Measurements from ENCODE around the gene ACKR4. TPM values are rescaled to one million over a fixed set of nuclear protein-coding genes. Genes with fewer than 3 reads are reported as not detected.

ACKR4 gene
- total and polyA plus RNA-seq, 2 of the 8 experiments (the other 6 are each of a cell fraction or from before 2014, with no cell fraction given): not detected

- Histone ChIP-seq H2BK5ac (ENCODE audit: low read depth, low read length) (no peak overlapping the region), H3K36me3 (ENCODE audit: control insufficient read depth in 2 of 4, insufficient read depth in 4 of 4, low read length in 3 of 4) (peaks cover 0 to 10% (median 0%) of the 10 kb centered on the region in 4 experiments; a peak in 1 of 8 replicates), H3K4me1 (replicated peaks in 1 of 4; ENCODE audit: control insufficient read depth in 3 of 4, insufficient read depth in 4 of 4, low read length in 3 of 4) (no peaks in the 10 kb centered on the region; a peak in 1 of 7 replicates), H2BK15ac (ENCODE audit: low read length) (no peak overlapping the region), H4K20me1 (replicated peaks in 1 of 2; ENCODE audit: control insufficient read depth in 1 of 2, insufficient read depth in 2 of 2, low read length in 2 of 2) (no peaks in the 10 kb centered on the region), H3K9ac (replicated peaks in 1 of 4; ENCODE audit: extremely low read depth in 1 of 4, low read depth in 3 of 4, low read length in 3 of 4) (no peak overlapping the region), H3K23me2 (ENCODE audit: low read depth, low read length) (no peaks in the 10 kb centered on the region), H3K4me3 (ENCODE audit: extremely low read depth in 1 of 4, insufficient read depth in 2 of 4, low read depth in 3 of 4, low read length in 4 of 4) (no peak overlapping the region), H3K56ac (replicated peaks; ENCODE audit: insufficient read length, low read depth, low read length) (no peak overlapping the region), H2AFZ (ENCODE audit: low read length) (no peak overlapping the region), H3K79me1 (ENCODE audit: low read depth, low read length) (no peaks in the 10 kb centered on the region), H3K4ac (replicated peaks; ENCODE audit: insufficient read length, low read depth, low read length) (no peak overlapping the region), H3K23ac (ENCODE audit: insufficient read length) (no peak overlapping the region), H2BK12ac (ENCODE audit: low read depth, low read length) (no peak overlapping the region), H3K79me2 (ENCODE audit: control insufficient read depth in 1 of 2, insufficient read depth in 2 of 2, low read length in 2 of 2) (no peaks in the 10 kb centered on the region), H4K5ac (ENCODE audit: insufficient read length, low read depth, low read length) (no peak overlapping the region), H3K14ac (ENCODE audit: insufficient read length) (no peak overlapping the region), H3K27ac (ENCODE audit: low read depth, low read length) (no peak overlapping the region), H2BK120ac (replicated peaks; ENCODE audit: low read depth, low read length) (no peak overlapping the region), H3K18ac (ENCODE audit: extremely low read depth, low read length) (no peak overlapping the region), H3K4me2 (ENCODE audit: insufficient read depth in 1 of 2, low read depth in 2 of 2, low read length in 2 of 2) (no peak overlapping the region), H2AK5ac (ENCODE audit: low read depth, low read length) (no peak overlapping the region), H4K91ac (replicated peaks; ENCODE audit: insufficient read length, low read length) (no peak overlapping the region), H2BK20ac (ENCODE audit: low read length) (no peak overlapping the region), H3K27me3 (replicated peaks in 1 of 4; ENCODE audit: control insufficient read depth in 3 of 4, extremely low read depth in 1 of 4, insufficient read depth in 3 of 4, low read length in 3 of 4) (no peaks in the 10 kb centered on the region), H4K8ac (ENCODE audit: extremely low read depth, insufficient read depth, low read length) (no peak overlapping the region), H3K9me3 (ENCODE audit: insufficient read depth in 2 of 2, low read depth in 1 of 2, low read length in 1 of 2) (no peaks in the 10 kb centered on the region)
- POLR2A ChIA-PET (ENCODE audit: partially characterized antibody): no interaction called here
- no peak for FAIRE-seq
- CTCF ChIA-PET (ENCODE audit: partially characterized antibody): no interaction called here
- DNase-seq (ENCODE audit: low read depth in 1 of 2, low spot score in 2 of 2): no peak
- WGBS, 2 experiments (ENCODE audit: extremely low coverage in 1 of 2, insufficient coverage in 1 of 2, insufficient read length in 1 of 2, insufficient replicate concordance in 2 of 2, low coverage in 1 of 2, low lambda C conversion rate in 2 of 2, missing lambda C conversion rate in 1 of 2): 85% methylated on average over 2 of the region's 2 CpGs; no CpG with 5 or more reads in 1 of the 2 experiments
- no peak for TF ChIP-seq KDM1A (IDR thresholded peaks at IDR 0.05; ENCODE audit: borderline replicate concordance, low read length)
Measured at GRCh38 chr3:132628157-132628556, 31.1 kb downstream of the ACKR4 start.
